Activated CD8-positive, alpha-beta memory T cell treated with anti-CD3 and anti-CD28 coated beads, Interleukin-2, amount 10 ng/mL, durations not matched to agents 7 days and 5 days (primary cell): Measurements from ENCODE around the gene RUNX2. TPM values are rescaled to one million over a fixed set of nuclear protein-coding genes. Genes with fewer than 3 reads are reported as not detected.
A peak's percentile ranks its signal among the peaks of the same experiment; 100 is the strongest.

Experiments used
- ATAC-seq: fragments of 150-1000 bp; cut with Tn5 transposase; one replicate; pipeline ENCODE4 v1.10.0; 2021; ENCODE audit warnings: moderate library complexity
- CTCF ChIA-PET: fragments of 350-600 bp; sonication (Branson Sonifier 250); formaldehyde crosslinking; loops from one replicate; lab custom pipeline; 2021; ENCODE audit warnings: antibody characterized with exemption; lab: Charles Lee
- DNase-seq: peaks from one replicate; pipeline ENCODE4 v3.0.0-alpha.2; 2020
- H3K27ac Mint-ChIP-seq: one replicate; pipeline ENCODE4 v1.8.0; 2021; ENCODE audit warnings: mild to moderate bottlenecking, mixed read lengths
- H3K27me3 Mint-ChIP-seq: one replicate; pipeline ENCODE4 v1.8.0; 2021; ENCODE audit warnings: mixed read lengths
- H3K36me3 Mint-ChIP-seq: one replicate; pipeline ENCODE4 v1.8.0; 2021; ENCODE audit warnings: mild to moderate bottlenecking, mixed read lengths
- H3K4me1 Mint-ChIP-seq: one replicate; pipeline ENCODE4 v1.8.0; 2021; ENCODE audit warnings: mixed read lengths
- H3K4me3 Mint-ChIP-seq: one replicate; pipeline ENCODE4 v1.8.0; 2021; ENCODE audit warnings: mild to moderate bottlenecking, moderate library complexity, mixed read lengths
- H3K9me3 Mint-ChIP-seq: one replicate; pipeline ENCODE4 v1.8.0; 2022; ENCODE audit warnings: low read depth, mixed read lengths
- total RNA-seq, 2 experiments: library from RNA; stranded (reverse); gene quantifications; one replicate each; pipeline ENCODE4 v1.2.3, GENCODE V29; 2021

RUNX2 gene
- total RNA-seq, 2 experiments from 2014 or later, result 9.3 to 19.9 TPM

DNA sequence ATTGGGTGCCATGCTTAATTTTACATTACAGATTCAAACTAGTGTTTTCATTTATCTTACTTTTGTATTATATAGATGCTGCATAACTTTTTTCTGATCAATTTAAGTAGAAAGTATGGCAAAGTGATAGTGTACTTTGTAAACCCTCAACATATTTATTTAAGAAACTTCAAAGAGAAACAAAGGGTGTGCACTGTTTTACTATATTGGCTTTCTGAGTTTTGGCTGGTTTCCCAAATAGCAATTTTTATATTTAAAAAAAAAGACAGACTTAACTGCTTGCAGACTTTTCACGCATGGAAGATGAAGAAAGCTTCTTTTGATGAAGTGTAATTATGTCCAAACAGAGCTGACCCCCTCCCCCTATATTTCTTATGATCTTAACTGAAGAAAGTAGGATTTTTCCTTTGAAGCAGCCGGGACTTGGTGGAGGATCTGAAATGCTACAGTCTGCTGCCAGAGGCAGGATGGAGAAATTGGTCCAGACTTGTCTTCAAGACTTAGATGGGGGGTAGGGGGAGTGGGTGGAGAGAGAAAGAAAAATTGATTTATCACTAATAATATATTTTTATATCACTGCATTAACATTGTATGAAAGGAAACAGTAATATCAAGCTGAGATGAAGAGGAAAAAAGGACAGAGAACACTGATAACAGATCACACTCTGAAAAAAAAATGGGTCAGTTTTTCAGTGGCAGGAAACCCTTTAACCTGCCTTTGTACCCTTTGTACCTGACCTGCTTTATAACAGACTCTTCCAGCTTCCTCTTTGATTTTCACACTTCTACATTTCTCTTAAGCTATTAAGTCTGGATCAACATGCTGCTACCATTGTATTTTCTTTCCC, 105.6 kb downstream of the RUNX2 start:
- CTCF ChIA-PET, result interaction anchor here (1.2 kb wide), 1 partner anchor 63 kb away, joined by 3 read pairs; no protein-coding TSS in a partner anchor
- H3K9me3 Mint-ChIP-seq, result no peaks in the 10 kb centered on the region
- H3K27me3 Mint-ChIP-seq, result no peaks in the 10 kb centered on the region
- peaks cover 66% of the 10 kb centered on the region for H3K4me1 Mint-ChIP-seq
- DNase-seq, result no peak
- H3K4me3 Mint-ChIP-seq, result peak overlapping the region; percentile 13
- ATAC-seq, result peak; percentile 24
- H3K27ac Mint-ChIP-seq, result peak overlapping the region; percentile 82
- H3K36me3 Mint-ChIP-seq, result peaks cover 30% of the 10 kb centered on the region

DNA sequence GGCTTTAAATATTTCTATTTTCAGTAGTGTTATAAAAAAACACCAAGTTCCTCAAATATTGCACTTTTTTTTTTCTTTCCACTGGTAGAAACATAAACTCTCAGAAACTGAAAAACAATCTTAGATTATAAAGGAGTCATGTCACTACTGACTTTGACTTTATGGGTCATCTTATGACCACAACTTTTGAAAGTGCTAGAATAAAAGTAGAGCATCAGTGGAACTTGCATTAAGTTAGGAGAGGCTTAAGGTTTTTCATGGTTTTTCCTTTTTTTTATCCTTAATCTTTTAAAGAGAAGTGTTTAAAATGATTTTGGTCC, 106.2 kb downstream of the RUNX2 start:
- no peak for DNase-seq
- H3K4me3 Mint-ChIP-seq, result peak overlapping the region; percentile 13
- no peak for ATAC-seq
- H3K27me3 Mint-ChIP-seq, result no peaks in the 10 kb centered on the region
- H3K4me1 Mint-ChIP-seq, result peaks cover 66% of the 10 kb centered on the region
- peak overlapping the region; percentile 82 for H3K27ac Mint-ChIP-seq
- CTCF ChIA-PET, result interaction anchor here (1.2 kb wide), 1 partner anchor 62 kb away, joined by 3 read pairs; no protein-coding TSS in a partner anchor
- no peaks in the 10 kb centered on the region for H3K9me3 Mint-ChIP-seq
- peaks cover 28% of the 10 kb centered on the region for H3K36me3 Mint-ChIP-seq

DNA sequence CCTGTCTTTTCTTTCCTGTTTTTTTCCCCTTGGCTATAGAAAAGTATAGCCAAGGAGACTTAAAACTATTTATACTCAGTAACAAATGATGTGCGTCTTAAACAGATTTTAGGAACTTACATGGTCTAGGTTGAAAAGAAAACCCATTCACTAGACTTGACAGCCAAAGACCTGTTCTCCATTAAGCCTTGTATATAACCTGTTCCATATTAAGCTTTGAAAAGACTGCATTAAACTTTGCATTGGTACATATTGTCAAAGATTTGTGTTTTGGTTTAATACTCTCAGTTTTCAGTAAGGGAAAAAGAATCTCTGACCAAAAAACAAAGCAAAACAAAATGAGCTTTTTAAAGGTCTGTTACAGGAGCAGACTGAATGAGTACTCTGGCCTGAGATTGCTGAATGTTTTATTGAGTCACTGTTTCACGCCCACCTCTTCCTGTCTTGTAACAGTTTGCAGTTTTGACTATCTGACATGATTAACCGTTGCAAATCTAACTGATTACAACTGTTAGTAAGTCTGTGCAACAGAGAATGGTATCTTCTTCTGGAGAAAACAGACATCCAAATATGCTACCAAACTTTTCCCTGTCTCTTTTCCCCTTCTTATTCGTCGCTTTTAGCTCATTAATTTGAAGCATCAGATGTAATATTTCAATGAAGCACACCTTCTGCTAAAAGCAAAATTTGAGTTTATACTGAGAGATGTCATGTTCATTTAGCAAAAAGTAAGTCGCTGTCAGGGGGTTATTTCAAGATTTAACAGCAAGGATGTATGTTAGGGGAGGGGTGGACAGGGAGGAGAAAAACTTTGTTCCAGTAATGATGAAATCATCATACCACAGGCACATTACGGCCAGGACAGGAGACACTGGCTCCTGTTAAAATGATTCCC, 108.7 kb downstream of the RUNX2 start:
- Mint-ChIP-seq H3K4me3 (peak overlapping the region; percentile 55), H3K9me3 (no peaks in the 10 kb centered on the region), H3K27me3 (no peaks in the 10 kb centered on the region), H3K27ac (peak overlapping the region; percentile 87), H3K4me1 (peaks cover 58% of the 10 kb centered on the region), H3K36me3 (peaks cover 32% of the 10 kb centered on the region)
- DNase-seq, result peak; percentile 55
- CTCF ChIA-PET, result interaction anchor here (1.2 to 1.3 kb wide), 3 partner anchors 12 to 781 kb away, joined by 3 to 4 read pairs (median 3); no protein-coding TSS in a partner anchor
- ATAC-seq, result peak; percentile 90

DNA sequence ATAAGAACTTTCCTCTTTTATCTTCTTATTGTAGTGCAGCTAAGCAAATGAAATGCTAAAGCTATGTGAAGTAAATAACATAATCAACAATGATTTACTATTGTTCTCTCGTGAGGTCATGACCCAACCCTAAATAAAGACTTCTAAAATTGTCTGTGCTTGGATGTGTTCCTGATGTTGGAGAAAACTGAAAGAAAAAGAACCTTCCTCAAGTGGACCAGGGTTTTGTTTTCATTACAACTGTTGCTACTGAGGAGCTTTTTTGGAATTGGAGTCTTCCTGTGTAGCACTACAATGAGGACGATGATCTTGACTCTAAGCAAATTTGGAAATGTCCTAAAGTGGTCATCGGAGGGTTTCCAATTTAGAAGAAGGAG, 109.3 kb downstream of the RUNX2 start:
- CTCF ChIA-PET, result interaction anchor here (1.2 to 1.3 kb wide), 2 partner anchors 11 to 277 kb away, joined by 3 read pairs; no protein-coding TSS in a partner anchor
- peak overlapping the region; percentile 87 for H3K27ac Mint-ChIP-seq
- H3K4me3 Mint-ChIP-seq, result peak overlapping the region; percentile 55

DNA sequence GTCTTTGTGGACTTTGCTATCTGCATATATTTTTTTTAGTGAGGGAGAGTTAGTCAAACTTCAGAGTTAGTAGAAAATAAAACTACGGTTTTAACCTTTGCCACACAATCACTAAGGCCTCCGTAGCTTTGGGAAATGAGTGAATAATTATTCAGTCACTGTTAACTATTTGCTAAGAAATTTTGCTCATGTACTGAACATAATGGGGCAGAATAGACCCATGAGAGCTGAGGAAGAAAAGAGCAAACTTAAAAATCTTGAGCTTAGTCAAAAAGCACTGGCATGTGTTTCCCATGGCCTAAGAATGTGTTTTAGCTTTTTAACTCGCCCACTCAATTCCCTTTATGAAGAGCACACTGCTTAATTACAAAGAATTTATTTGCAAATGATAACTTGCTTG, 110.0 kb downstream of the RUNX2 start:
- DNase-seq (no peak), ATAC-seq (no peak)
- H3K27ac Mint-ChIP-seq, result peak overlapping the region; percentile 87
- peaks cover 34% of the 10 kb centered on the region for H3K36me3 Mint-ChIP-seq
- H3K4me3 Mint-ChIP-seq, result no peak overlapping the region
- peaks cover 60% of the 10 kb centered on the region for H3K4me1 Mint-ChIP-seq
- H3K27me3 Mint-ChIP-seq, result no peaks in the 10 kb centered on the region
- H3K9me3 Mint-ChIP-seq, result no peaks in the 10 kb centered on the region
- CTCF ChIA-PET, result no interaction called here

More for the DNA sequence above, 109.3 kb downstream of the RUNX2 start:
- Mint-ChIP-seq H3K4me1 (peaks cover 59% of the 10 kb centered on the region), H3K9me3 (no peaks in the 10 kb centered on the region), H3K36me3 (peaks cover 31% of the 10 kb centered on the region), H3K27me3 (no peaks in the 10 kb centered on the region)
- no peak for ATAC-seq
- DNase-seq, result no peak

DNA sequence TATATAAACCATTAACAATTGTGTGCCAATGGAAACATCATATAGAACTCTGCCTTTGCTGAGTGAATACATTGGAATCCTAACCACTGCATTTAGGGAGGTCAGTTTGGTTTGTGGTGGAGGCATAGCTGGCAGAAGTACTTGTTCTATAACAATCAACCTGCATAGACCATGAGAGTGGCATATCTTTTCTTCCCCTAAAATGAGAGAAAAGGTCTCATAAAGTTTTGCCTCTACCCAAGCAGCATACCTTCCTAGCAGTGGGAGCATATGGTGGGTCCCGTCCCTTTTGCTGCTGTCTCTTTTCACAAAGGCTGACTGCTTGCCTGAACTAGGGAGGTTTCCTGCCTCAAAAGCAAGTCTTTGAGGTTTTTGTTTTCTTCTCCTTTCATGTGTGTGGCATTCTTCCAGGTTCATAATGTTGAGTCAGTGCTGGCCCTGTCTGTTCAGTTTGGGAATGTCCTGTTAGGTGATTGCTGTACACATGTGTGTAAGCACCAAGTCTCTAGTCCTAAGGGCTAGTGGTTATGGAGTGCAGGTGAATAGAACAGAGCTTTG, 110.8 kb downstream of the RUNX2 start:
- Mint-ChIP-seq H3K9me3 (no peaks in the 10 kb centered on the region), H3K4me3 (no peak overlapping the region), H3K36me3 (peaks cover 39% of the 10 kb centered on the region), H3K27ac (peak overlapping the region; percentile 24), H3K4me1 (peaks cover 63% of the 10 kb centered on the region), H3K27me3 (no peaks in the 10 kb centered on the region)
- ATAC-seq (no peak), DNase-seq (no peak)
- CTCF ChIA-PET, result no interaction called here

DNA sequence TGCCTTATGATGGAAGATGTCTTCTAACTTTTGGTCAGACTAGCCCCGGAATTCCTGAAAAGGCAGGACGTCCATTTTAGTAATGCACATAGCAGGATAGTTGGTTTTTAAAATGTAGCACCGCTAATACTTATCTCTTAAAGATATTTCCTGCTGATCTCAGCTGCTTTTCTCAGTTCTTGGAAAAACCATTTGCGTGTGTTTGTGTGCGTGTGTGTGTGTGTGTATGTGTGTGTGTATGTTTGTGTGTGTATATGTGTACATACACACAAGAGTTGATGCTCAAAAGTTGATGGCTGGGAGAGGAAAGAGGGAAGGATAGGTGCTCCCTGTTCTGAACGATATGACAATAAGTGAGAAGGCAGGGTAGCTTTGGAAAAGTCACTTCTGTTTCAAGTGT, 111.3 kb downstream of the RUNX2 start:
- DNase-seq (no peak), ATAC-seq (no peak)
- no peak overlapping the region for H3K4me3 Mint-ChIP-seq
- peaks cover 62% of the 10 kb centered on the region for H3K4me1 Mint-ChIP-seq
- no peaks in the 10 kb centered on the region for H3K27me3 Mint-ChIP-seq
- peak overlapping the region; percentile 31 for H3K27ac Mint-ChIP-seq
- CTCF ChIA-PET, result no interaction called here
- no peaks in the 10 kb centered on the region for H3K9me3 Mint-ChIP-seq
- H3K36me3 Mint-ChIP-seq, result peaks cover 38% of the 10 kb centered on the region

DNA sequence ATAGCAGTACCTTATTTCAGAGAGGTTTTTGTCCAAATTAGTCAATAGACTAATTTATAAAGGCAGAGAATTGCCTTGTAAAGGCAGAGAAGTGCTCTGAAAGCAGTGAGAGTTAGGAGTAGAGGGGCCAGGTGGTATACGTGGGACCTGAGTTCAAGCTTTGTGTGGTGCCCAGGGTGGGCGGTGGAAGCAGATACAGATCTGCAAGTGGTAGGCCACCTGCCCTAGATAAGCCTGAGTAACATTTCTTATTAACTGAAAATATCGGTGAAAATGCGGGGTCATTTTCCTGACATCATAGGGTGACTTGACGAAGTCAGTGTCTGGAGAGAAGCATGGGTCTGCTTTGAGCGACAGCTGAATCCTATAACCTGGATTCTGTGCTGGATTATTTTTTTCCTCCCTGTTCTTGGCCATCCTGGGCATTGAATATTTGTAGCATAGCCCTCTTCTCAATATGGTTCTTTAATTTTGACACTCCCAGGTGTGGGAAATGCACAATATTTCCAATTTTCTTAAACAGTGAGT, 111.8 kb downstream of the RUNX2 start:
- DNase-seq, result no peak
- Mint-ChIP-seq H3K36me3 (peaks cover 40% of the 10 kb centered on the region), H3K27me3 (no peaks in the 10 kb centered on the region), H3K9me3 (no peaks in the 10 kb centered on the region), H3K27ac (peak overlapping the region; percentile 30), H3K4me3 (no peak overlapping the region), H3K4me1 (peaks cover 63% of the 10 kb centered on the region)
- CTCF ChIA-PET, result no interaction called here
- no peak for ATAC-seq

DNA sequence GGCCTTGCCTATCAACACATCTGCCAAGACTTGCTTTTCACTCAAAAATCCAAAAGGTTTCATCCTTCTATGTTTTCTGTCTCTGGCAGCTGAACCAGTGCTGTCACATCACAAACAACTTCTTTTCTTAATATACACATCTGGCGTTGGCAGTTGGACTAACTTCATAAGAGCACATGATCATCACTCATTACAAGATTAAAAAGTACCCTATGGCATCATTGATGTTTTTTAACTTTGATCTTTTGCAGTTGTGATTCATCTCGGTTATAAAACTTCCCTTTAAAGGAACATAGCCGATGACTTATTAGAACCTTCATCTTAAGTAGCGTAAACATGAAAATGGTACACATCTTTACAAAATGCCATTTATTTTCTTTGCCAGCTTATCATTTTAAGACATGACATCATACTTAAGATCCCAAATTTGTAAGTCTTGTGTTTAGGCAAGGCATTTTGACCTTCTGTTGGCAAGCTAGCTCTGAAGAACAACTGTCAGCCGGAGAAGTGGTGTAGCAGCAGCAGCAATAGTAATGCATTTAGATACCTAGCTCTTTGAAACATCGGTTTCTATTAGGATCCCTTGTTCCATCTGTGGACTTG, 113.8 kb downstream of the RUNX2 start:
- Mint-ChIP-seq H3K4me3 (no peak overlapping the region), H3K27me3 (no peaks in the 10 kb centered on the region), H3K4me1 (peaks cover 63% of the 10 kb centered on the region), H3K27ac (peak overlapping the region; percentile 50), H3K9me3 (no peaks in the 10 kb centered on the region), H3K36me3 (peaks cover 42% of the 10 kb centered on the region)
- no peak for ATAC-seq
- CTCF ChIA-PET, result no interaction called here
- DNase-seq, result no peak

DNA sequence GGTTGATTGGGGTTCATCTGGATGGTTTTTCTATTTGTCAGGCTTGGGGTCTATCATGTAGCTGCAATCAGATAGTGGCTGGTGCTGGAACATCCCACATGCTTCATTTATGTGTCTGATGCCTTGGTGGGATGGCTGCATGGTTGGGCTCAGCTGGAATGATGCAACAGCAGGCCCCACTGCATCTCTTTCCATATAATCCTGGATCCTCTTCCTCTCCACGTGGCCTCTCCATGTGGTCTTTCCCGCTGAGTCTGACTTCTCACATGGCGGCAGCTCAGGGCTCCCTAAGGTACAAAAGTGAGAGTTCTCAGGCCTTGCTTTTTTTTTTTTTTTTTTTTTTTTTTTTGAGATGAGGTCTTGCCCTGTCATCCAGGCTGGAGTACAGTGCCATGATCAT, 114.6 kb downstream of the RUNX2 start:
- no peak overlapping the region for H3K4me3 Mint-ChIP-seq
- peaks cover 61% of the 10 kb centered on the region for H3K4me1 Mint-ChIP-seq
- ATAC-seq, result no peak
- H3K9me3 Mint-ChIP-seq, result no peaks in the 10 kb centered on the region
- no peak overlapping the region for H3K27ac Mint-ChIP-seq
- DNase-seq, result no peak
- H3K36me3 Mint-ChIP-seq, result peaks cover 38% of the 10 kb centered on the region
- no peaks in the 10 kb centered on the region for H3K27me3 Mint-ChIP-seq
- CTCF ChIA-PET, result interaction anchor here (0.6 kb wide), 1 partner anchor 488 kb away, joined by 4 read pairs; no protein-coding TSS in a partner anchor

DNA sequence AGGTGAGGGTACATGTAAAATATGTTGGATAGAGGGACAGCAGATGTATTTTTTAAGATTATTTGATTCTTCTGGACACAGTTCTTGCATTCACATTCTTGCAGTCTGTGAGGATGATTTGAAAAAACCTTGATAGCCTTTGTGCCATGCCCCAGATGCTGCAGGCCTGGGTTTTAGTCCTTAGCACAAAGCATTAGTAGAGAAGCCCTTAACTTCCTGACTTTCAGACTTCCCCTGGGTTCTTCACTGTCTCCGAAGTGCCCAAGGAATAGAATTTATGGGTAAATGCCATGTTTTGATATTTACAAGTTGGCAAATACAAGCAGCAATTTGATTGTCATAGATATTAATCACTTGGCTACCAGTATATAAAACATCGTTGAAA, 117.2 kb downstream of the RUNX2 start:
- H3K4me1 Mint-ChIP-seq, result peaks cover 62% of the 10 kb centered on the region
- no peak overlapping the region for H3K27ac Mint-ChIP-seq
- DNase-seq (no peak), ATAC-seq (no peak)
- CTCF ChIA-PET, result no interaction called here
- H3K27me3 Mint-ChIP-seq, result no peaks in the 10 kb centered on the region
- H3K4me3 Mint-ChIP-seq, result no peak overlapping the region
- no peaks in the 10 kb centered on the region for H3K9me3 Mint-ChIP-seq
- H3K36me3 Mint-ChIP-seq, result peaks cover 30% of the 10 kb centered on the region

DNA sequence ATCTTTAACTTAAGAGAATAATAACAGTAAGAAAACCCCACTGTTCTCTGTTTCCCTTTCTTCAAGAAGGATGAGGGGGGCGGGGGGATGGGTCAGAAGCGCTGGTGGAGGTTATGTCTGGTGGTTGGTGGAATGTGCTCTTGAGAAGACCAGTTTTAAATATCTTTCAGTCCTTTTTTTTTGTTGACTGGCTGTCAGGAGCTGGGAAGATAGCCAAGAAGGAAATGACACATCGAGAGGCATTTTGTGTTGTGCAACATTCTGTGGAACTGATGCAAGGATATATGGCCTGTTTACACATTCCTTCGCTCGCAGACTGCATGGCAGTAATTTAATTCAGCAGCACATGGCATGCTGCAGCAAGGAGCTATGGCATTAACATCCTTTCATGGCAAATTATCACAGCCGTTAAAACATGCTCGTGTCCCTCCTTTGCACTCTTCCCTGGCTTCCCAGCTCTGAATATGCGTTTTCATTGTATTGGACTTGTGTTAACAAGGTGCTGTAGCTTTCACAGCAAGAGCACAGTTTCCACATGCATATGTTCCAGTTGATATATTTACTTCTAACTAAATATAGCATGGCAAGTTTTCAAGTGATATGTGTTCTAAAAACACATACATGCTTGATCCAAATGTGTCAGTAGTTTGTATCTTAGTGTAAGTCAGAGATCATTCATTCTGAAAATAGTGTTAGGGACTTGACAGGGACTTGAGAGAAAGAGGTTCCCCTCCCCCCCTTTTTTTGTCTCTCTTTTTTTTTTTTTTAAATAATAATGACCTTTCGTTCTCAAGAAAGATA, 117.8 kb downstream of the RUNX2 start:
- ATAC-seq (peak; percentile 45), DNase-seq (no peak)
- Mint-ChIP-seq H3K36me3 (peaks cover 31% of the 10 kb centered on the region), H3K4me1 (peaks cover 67% of the 10 kb centered on the region), H3K27ac (peak overlapping the region; percentile 38), H3K27me3 (no peaks in the 10 kb centered on the region), H3K4me3 (no peak overlapping the region), H3K9me3 (no peaks in the 10 kb centered on the region)
- CTCF ChIA-PET, result no interaction called here
